Stimulated activated CD4-positive, alpha-beta T cell treated with anti-CD3 and anti-CD28 coated beads, Interleukin-4, amount 100 ng/mL, for 4 hours (primary cell): ENCODE measurements around the gene BSPRY.
A peak's percentile ranks its signal among the peaks of the same experiment; 100 is the strongest.
"Not testable (repeated sequence)": the region's sequence is repeated elsewhere in the genome, so short reads cannot be mapped to it uniquely, and the experiment has no call there.

ENCODE experiments used
- DNase-seq, 2 experiments: peaks; one replicate each; pipeline ENCODE4 v3.0.0-alpha.2; 2020

The BSPRY gene

DNA sequence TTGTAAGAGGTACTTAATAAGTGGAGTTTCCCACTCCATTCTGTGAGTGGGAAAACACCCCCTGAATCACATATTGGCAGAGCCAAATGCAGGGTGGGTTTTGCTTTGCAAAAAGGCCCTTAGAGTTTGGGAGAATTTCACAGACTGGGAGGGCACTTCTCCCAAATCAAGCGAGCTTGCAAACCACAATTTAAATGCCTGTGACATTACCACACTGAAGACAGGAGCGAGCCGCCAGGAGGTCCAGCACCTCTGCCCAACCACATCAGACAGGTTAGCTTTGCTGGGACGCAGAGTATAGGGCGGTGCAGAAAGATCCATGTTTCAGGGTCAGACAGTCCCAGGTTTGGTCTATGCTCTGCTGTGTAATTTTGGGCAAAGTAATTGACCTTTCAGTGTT lies 49.5 kb downstream of the BSPRY start:
- DNase-seq, result no peak

DNA sequence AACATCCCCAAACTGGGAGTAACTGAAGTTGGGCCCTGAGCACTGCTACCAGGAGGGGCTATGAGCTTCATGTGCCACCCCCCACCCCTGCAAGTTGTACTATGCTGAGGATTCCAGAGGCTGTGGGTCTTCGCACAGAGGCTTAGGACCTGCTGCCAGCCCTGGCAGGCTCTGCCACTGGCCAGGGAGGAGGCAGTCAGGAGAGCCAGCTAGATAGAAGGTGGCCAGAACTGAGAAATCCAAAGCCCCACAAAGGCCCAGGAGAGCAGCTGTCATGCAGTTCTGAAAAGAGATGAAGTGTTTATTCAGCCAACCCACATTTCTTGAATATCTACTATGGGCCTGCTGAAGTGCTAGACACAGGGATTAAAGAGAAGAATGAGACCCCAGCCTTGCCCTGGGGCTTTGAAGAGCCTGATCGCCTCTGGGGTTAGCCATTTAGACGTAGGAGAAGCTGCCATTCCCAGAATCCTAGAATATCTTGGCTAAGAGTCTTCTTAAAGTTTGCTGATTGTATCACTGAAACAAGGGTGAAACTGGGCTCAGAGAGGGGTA lies 50.4 kb downstream of the BSPRY start:
- DNase-seq, result no peak

DNA sequence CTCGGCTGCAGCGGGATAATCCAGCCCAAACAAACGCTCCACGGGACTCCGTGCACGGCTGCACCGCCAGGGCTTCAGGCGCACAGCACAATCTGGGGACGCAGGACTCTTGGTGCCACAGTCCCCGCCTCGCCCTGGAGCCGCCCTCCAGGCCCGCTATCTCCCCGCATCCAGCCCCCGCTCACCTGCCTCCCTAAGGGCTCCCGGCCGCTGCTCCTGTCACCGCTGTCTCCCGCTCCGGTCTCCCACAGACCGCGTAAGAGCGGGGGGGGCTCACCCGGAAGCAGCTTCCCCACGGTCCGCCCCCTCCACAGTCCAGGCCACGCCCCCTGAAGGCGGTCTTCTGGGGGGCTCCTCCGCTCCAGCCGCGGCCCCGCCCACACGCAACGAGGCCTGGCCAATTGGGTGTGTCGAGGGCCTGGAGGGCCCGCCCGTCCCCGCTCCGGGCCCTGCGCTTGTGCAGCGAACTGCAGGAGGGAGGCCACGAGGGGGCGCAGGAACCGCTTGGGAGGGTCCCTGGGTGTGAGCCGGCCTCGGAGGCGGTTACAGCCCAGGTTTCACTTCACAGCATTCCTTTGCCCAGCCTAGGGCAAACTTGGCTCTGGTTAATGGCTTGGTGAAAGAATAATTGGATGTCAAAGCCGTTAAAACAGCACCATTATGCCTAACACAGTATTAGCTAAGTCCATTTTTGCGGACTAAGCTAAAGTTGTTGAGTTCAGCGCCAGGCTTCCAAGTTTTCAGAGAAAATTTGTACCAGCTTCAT lies 51.9 kb downstream of the BSPRY start, which contains the start of gene ALAD:
Gene ALAD, minus strand, starts transcription at position 258 of the 766 bp plus-strand sequence. CDS start 7,725 bp downstream, outside the sequence.
- peak; percentile 99 to 100 for DNase-seq

DNA sequence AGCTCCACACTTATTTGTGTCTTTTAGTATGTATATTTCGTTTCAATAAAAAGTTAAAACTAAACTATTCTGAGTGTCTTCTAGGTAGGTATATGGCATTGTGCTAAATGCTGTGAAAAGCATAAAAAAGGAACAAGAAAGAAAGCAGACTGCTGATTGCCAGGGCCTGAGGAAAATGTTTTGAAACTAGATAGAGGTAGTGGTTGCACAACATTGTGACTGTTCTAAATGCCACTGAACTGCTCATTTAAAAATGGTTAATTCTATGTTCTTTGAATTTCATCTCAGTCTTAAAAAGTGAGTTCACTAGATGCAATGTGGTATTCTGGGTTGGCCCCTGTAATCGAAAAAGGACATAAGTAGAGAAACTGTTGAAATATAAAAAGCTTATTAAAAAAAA lies 54.3 kb downstream of the BSPRY start:
- no peak for DNase-seq

DNA sequence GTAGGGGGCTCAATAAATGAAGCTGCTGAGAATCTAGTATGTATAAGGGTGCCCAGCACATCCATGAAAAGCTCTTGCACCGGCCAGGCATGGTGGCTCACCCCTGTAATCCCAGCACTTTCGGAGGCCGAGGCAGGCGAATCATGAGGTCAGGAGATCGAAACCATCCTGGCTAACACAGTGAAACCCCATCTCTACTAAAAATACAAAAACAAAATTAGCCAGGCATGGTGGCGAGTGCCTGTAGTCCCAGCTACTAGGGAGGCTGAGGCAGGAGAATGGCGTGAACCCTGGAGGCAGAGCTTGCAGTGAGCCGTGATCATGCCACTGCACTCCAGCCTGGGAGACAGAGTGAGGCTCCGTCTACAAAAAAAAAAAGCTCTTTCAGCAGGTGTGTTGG lies 57.0 kb downstream of the BSPRY start:
- DNase-seq, result not testable (repeated sequence)

DNA sequence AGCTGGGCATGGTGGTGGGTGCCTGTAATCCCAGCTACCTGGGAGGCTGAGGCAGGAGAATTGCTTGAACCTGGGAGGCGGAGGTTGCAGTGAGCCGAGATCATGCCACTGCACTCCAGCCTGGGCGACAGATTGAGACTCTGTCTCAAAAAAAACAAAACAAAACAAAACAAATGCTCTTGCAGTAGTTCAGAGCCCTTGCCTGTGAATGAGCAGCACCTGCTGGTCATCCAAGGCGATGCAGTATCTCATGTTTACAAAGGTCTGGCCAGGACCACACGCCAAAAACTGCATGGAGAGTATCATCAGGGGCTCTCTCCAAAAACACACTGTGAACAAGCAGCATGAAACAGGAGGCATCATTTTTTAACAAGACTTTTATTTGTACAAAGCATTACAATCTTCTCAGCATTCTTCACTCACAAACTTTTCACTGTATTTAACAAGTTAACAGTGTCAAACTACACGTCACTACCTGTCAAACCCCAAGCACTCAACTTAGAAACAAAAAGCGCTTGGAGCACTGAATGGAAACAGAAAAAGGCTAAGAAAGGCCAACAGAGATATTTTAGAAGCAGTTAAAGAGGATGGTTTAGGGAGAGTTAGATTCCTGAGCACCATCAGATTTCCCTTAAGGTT lies 57.7 kb downstream of the BSPRY start:
- peak; percentile 30 to 46 for DNase-seq

DNA sequence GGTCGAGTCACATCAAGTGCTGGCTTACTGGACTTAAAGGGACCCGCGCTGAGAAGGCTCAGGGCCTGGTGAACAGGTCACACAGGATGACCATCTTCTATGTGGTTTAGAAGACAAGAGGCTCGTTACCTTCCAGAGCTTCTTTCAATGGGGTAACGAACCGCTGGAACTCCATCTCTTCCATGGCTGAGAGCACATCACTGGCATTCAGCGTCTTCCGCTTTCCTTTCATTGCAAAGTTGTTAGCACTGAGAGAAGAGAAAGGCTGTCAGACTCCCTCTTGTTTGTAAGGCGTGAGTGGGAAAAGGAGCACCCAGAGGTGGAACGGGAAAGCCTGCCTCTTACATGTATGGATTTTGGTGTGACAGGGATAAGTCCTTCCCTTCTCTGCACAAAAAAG lies 60.1 kb downstream of the BSPRY start:
- no peak for DNase-seq

DNA sequence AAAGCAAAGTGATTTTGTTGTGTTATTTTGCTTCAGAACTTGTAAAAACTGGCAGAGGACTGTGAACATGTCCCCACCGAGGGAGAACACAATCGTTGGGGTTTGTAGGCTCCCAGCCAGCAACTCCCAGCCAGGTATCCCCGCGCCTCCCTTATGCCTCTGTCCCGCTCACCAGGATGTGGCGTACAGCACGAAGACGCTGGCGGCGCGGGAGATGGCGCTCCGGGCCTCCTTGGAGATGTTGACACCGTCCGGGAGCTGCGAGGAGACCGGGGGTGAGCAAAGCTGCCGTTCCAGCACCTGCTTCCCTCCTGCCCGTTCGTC lies 60.5 kb downstream of the BSPRY start:
- no peak for DNase-seq

DNA sequence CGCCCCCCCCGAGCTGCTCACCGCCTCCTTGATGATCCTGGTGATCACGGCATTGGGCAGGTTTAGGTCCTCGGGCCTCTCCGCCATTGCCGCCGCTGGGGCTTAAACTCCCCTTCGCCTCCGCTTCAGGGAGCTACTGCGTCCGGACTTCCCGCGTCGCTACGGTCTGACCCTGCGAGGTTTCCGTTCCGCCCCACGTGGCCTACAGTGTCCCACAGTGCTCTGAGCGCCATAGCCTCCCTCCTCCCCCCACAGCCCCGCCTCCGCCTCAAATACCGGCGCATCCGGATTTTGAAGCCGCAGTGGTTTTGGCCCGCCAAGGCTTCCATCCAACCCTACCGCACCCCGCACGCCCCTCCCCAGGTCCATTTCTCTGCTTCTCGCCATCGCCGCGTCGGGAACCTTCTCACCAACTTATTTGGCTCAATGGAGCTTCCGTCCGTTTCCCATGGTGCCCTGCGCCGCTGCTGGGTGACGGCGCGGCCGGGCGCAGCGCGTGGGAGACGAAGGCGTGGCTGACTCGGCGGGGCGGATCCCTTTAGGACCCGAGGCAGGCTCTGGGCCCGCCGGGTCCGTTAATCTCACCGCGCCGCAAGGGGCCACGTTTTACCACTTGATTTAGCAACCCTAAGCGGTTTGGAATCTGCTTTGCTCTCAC lies 61.0 kb downstream of the BSPRY start, which contains the start of the genes C9orf43 and POLE3:
Gene C9orf43, plus strand, starts transcription at position 541 of the 658 bp plus-strand sequence. CDS start 2,747 bp downstream, outside the sequence.
Gene POLE3, minus strand, starts transcription at position 469 of the 658 bp plus-strand sequence. Its CDS starts 382 bp downstream, at position 87.
- DNase-seq, result peak; percentile 94 to 95

DNA sequence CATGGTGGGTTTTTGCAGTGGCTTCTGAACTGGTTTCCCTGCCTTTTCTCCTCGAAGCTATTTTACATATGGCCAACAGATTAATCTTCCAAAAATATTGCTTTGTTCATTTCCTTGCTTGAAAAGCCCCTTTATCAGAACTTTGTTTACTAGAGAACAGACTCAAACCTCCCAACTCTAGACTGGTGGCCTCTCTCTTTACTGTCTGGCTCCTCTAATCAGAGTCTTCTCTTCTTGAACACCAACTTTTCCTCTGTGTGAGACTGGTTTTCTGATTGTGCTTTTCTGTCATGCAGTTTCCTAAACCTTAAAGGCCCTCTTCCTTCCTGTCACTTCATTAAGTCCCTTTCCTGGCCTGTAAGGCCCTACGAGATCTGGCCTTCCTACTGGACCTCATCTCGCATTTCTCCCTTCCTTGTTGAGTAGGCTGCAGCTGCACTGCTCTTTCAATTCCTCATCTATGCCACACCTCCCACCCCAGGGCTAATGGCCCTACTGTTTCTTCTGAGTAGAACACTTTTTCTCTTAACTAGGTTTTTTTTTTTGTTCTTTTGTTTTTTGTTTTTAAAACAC lies 66.9 kb downstream of the BSPRY start:
- DNase-seq, result no peak

DNA sequence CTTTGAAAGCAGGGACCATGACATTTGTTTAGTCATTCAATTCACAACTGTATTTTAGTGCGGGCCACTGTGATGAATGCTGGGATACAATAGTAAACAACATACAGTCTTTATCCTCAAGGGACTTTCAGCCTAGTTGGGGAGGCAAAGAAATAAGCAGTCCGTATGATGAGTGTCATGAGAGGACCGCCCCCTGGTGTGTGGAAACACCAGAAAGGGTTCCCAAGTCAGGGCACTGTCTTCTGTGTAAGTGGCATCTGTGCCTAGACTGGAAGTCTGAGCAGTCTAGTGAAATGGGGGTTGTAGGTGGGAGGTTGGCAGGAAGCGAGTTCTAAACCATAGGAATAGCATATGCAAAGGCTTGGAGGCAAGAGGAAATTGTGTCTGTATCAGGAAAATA lies 68.0 kb downstream of the BSPRY start:
- DNase-seq, result no peak
